ENCODE data around the gene TPO.

DNA sequence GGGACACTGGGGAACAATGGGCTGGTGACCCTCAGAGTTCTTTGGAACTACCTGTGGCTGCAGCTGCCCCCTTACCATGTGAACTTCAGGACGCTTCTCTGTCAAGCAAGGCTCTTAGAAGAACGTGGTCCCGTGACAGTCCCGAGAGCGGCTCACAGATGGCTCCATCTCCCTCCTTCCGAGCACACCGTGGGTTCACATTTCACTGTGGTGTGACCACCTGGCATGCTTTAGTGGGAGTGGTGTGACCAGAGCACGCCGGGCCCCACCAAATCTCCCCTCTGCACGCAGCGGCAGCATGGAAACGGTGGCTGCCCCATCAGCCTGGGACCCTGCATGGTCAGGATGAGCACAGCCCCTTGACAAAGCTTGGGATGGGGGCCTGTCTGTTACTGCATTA is 9.7 kb upstream of the TPO start:
- no peak for TF ChIP-seq CTCF (IDR thresholded peaks at IDR 0.05)
- TF ChIP-seq POLR2AphosphoS5 (IDR thresholded peaks at IDR 0.05) = no peak
